Effector memory CD4-positive, alpha-beta T cell (primary cell): ENCODE results near the gene MRTFB.

ENCODE experiments used
- DNase-seq, 3 donors: peaks; one replicate each; pipeline ENCODE4 v3.0.0-alpha.2; 2020
- H3K27ac ChIP-seq: 2 replicates; pipeline ENCODE4 v1.7.0; 2013; ENCODE audit warnings: mild to moderate bottlenecking, low read length, moderate library complexity; ENCODE audit not compliant: insufficient read depth, poor library complexity, severe bottlenecking
- H3K27me3 ChIP-seq: replicated peaks from 2 replicates; pipeline ENCODE4 v1.7.0; 2013; ENCODE audit warnings: mild to moderate bottlenecking, low read length; ENCODE audit not compliant: insufficient read depth, control insufficient read depth, poor library complexity, severe bottlenecking
- H3K36me3 ChIP-seq: 2 replicates; pipeline ENCODE4 v1.7.0; 2013; ENCODE audit warnings: mild to moderate bottlenecking, low read length, moderate library complexity; ENCODE audit not compliant: control insufficient read depth, insufficient read depth
- H3K4me1 ChIP-seq: 2 replicates; pipeline ENCODE4 v1.7.0; 2013; ENCODE audit warnings: low read length, mild to moderate bottlenecking; ENCODE audit not compliant: control insufficient read depth, insufficient read depth, poor library complexity, severe bottlenecking
- H3K4me3 ChIP-seq: 2 replicates; pipeline ENCODE4 v1.7.0; 2013; ENCODE audit warnings: low read length, low read depth, mild to moderate bottlenecking; ENCODE audit not compliant: insufficient read depth, poor library complexity, severe bottlenecking
- H3K9me3 ChIP-seq: 2 replicates; pipeline ENCODE4 v1.7.0; 2013; ENCODE audit warnings: mild to moderate bottlenecking, low read length, moderate library complexity; ENCODE audit not compliant: control insufficient read depth

MRTFB gene

DNA sequence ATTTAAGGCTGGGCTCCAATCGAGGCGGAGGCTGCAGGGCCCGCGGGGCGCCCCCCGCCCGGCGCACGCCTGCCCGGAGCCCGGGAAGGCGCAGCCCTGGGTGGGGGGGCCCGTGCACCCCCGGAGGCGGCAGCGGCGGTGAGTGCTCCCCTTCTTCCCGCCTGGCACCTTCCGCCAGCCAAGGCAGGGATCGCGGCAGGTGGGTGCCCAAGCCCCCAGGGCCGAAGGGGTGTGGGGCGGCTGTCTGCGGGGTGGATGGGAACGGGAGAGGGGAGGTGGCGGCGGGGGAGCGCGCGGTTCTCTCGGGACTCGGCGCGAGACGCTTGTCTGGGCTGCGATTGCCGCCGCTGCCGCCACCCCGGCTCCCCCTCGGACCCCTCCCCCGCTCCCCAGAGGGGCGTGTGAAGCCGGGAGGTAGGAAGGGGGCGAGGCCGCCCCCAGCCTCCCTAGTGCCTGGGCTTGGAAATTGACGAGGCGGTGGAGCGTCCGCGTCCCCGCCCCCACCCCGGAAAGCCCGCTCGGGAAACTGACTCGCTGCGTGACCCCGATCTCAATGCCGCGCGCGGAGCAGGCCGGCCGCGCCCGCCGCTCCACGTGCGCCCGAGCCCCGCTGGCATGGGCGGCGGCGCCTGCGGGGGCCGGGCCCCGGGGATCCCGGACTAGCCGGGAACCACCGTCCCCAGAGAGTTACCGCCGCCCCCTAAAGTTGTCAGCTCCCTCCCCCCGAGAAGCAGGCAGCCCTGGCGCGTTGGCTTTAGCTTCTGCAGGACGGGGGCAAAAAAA, 231.5 kb downstream of the MRTFB start:
- no peak for DNase-seq
- Histone ChIP-seq H3K9me3 (no peaks in the 10 kb centered on the region), H3K4me3 (peak overlapping the region; percentile 65), H3K4me1 (peaks cover 13% of the 10 kb centered on the region), H3K27ac (peak overlapping the region; percentile 4), H3K27me3 (no peaks in the 10 kb centered on the region), H3K36me3 (no peaks in the 10 kb centered on the region)

DNA sequence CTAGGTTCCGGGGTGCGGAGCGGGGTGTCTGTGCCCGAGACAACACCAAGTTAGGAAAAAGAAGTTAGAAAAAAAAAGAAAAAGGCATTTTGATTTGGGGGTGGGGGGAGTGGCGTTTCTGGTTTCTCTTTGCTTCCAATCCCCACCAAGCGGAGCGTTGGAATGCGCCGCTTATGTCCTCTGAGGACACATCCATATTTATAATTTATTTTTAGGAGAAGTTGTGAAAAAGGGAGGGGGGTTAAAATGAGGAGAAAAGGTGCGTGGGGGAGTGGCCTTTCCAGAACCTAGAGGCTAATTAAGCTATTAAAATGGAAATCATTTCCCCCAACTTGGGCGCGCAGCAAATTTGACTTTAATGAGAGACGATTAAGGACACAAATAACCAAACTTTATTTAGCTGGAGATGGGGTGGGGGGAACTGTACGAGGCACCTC, 232.1 kb downstream of the MRTFB start:
- no peak for DNase-seq
- Histone ChIP-seq H3K4me3 (peak overlapping the region; percentile 65), H3K9me3 (no peaks in the 10 kb centered on the region), H3K27ac (no peak overlapping the region), H3K4me1 (peaks cover 13% of the 10 kb centered on the region), H3K27me3 (no peaks in the 10 kb centered on the region), H3K36me3 (no peaks in the 10 kb centered on the region)

DNA sequence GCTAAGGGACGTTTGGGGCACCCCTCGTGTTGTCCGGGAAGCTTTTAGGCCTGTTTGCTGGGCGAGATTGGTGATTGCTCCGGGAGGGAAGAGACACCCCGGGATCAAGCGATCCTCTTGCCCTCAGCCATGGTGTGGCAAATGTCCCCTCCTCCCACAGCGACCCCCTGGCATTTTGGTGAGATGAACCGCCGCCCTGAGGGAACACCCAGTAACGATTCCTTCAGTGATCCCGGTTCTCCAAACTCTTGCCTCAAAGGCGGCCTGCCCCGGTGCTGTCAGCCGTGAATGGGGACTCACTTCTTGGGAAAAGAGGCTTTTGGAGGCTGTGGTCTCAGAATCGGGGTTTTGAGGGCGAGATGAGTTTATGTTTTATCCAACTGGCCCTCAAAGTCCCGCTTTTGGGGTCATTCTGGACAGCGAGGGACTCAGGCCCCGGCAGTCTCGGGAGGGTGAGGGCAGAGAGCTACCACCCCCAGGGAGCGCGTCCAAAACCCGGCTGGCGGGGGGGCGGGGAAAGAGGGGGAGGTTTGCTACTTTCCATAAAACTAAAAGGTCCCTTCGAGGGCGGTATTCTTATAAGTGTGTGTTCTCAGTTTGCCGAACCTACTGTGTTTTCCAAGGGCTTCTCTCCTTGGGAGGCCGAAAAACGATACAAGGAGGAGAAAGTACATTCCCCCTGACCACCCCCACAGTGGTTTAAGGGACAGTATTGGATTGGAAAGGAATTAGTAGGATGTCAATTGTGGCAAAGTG, 232.7 kb downstream of the MRTFB start:
- Histone ChIP-seq H3K27me3 (no peaks in the 10 kb centered on the region), H3K36me3 (no peaks in the 10 kb centered on the region), H3K4me3 (no peak overlapping the region), H3K4me1 (peaks cover 13% of the 10 kb centered on the region), H3K9me3 (no peaks in the 10 kb centered on the region), H3K27ac (no peak overlapping the region)
- no peak for DNase-seq

- no peak overlapping the region for H3K4me3 ChIP-seq
These were observed 233.9 kb downstream of the MRTFB start for GRCh38 chr16:14304891-14305460.

DNA sequence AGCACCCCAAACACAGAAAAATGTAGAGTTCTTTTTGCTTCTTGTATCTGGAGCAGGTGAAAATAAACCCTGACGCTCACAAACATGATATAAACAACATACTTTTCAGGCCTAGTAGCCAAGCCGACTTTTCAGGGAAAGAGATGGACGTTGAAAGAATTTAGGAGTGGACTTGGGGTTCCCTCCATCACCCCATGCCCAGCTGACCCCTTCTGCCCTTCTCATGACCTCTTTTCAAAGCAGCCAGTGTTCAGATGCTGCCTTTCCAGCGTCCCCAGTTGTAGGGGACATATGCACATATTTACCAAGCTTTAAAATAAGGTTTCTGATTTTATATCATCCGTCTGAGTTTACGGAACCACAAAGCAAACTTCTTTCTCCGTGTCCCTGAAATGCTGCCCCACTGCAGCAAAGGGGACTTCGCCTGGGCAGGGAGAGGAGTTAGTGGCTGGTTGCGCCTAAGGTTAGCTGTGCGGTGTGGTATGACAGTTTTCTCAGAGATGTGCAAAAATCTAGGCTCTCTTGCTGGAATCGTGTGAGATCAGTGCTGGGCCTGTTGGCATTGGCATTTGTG, 235.5 kb downstream of the MRTFB start:
- no peak overlapping the region for H3K4me3 ChIP-seq
- no peaks in the 10 kb centered on the region for H3K9me3 ChIP-seq
- no peak for DNase-seq
- H3K36me3 ChIP-seq, result no peaks in the 10 kb centered on the region
- H3K4me1 ChIP-seq, result peaks cover 7% of the 10 kb centered on the region
- H3K27ac ChIP-seq, result no peak overlapping the region
- H3K27me3 ChIP-seq, result no peaks in the 10 kb centered on the region

More at GRCh38 chr16:14304891-14305460, 233.9 kb downstream of the MRTFB start:
- Histone ChIP-seq H3K27ac (no peak overlapping the region), H3K9me3 (no peaks in the 10 kb centered on the region), H3K4me1 (peaks cover 13% of the 10 kb centered on the region), H3K27me3 (no peaks in the 10 kb centered on the region), H3K36me3 (no peaks in the 10 kb centered on the region)
- DNase-seq, result no peak

DNA sequence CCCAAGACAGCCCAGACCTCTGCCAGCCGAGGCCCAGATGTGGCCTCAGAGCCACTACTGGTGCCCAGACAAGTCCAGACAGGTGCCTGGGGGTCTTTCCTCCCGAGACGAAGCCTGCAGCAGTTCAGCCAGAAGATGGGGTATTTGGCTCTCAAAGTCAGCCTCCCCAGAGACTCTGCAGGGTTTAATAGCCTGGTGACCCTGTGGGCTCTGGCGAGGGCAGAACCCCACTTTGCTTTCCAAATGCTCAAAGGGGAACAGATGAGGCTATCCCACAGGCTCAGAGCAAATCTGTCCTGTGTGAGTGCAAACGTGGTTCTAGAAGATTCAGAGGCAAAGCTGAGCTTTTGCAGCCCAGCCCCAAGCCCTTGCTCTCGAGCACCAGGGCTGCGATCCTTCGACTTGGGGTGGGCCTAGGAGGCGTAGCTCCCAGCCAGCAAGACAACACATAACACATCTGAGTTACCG, 236.0 kb downstream of the MRTFB start:
- H3K36me3 ChIP-seq, result no peaks in the 10 kb centered on the region
- H3K27me3 ChIP-seq, result no peaks in the 10 kb centered on the region
- no peak overlapping the region for H3K27ac ChIP-seq
- DNase-seq, result no peak
- H3K4me1 ChIP-seq, result peaks cover 6% of the 10 kb centered on the region
- no peaks in the 10 kb centered on the region for H3K9me3 ChIP-seq
- H3K4me3 ChIP-seq, result no peak overlapping the region

DNA sequence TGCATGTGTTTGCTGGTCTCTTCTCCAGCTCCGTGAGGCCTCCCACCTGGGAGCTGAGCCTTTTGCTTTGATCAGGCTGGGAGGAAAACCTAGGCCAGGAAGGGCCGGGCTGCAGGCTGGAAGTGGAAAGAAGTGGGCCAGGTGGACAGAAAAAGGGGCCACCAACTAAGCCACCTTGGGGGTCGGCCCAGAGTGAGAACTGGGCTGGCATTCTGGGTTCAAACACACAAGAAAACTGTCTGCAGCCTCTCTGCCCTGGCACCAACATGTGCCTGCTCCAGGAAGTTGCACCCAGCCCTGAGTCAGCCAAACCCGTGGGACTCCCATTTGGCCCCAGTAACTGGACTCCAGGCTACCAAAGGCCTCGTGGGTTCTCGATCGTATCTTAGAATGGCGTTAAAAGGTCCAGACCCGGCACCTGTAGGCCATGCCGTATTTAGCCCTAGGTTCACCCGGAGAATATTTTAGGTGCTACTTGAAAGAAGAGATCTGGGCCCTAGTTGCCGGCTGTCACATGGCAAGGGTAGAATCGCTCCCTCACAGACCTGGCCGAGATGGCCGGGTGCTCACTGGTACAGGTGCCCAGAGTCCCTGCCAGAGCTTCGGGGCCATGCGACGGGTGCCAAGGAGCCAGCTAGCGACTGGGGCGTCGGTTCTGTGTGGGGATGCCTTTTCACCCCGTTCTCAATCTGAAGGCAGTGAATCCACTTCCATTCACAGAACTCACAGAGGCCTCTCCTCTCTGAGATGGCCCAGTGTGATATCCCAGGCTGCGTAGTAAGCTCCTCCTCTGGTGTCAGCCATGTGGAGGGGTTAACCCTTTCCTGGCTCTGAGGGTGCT, 236.6 kb downstream of the MRTFB start:
- no peaks in the 10 kb centered on the region for H3K36me3 ChIP-seq
- H3K4me1 ChIP-seq, result peaks cover 6% of the 10 kb centered on the region
- no peak for DNase-seq
- H3K27ac ChIP-seq, result no peak overlapping the region
- no peak overlapping the region for H3K4me3 ChIP-seq
- no peaks in the 10 kb centered on the region for H3K9me3 ChIP-seq
- H3K27me3 ChIP-seq, result no peaks in the 10 kb centered on the region

- no peaks in the 10 kb centered on the region for H3K36me3 ChIP-seq
- peaks cover 2% of the 10 kb centered on the region for H3K4me1 ChIP-seq
- H3K4me3 ChIP-seq, result no peak overlapping the region
- no peak overlapping the region for H3K27ac ChIP-seq
- H3K9me3 ChIP-seq, result no peaks in the 10 kb centered on the region
- H3K27me3 ChIP-seq, result no peaks in the 10 kb centered on the region
- no peak for DNase-seq
These were observed 237.2 kb downstream of the MRTFB start for GRCh38 chr16:14308368-14308723.
